HG03439 (cell line): ENCODE results near the gene CHIC2.

Experiments
- ATAC-seq: cut with Tn5 transposase; IDR thresholded peaks from one replicate; pipeline ENCODE4 v1.9.1; 2021; ENCODE audit warnings: mild to moderate bottlenecking, moderate library complexity; ENCODE audit not compliant: unreplicated experiment

CHIC2 gene

DNA sequence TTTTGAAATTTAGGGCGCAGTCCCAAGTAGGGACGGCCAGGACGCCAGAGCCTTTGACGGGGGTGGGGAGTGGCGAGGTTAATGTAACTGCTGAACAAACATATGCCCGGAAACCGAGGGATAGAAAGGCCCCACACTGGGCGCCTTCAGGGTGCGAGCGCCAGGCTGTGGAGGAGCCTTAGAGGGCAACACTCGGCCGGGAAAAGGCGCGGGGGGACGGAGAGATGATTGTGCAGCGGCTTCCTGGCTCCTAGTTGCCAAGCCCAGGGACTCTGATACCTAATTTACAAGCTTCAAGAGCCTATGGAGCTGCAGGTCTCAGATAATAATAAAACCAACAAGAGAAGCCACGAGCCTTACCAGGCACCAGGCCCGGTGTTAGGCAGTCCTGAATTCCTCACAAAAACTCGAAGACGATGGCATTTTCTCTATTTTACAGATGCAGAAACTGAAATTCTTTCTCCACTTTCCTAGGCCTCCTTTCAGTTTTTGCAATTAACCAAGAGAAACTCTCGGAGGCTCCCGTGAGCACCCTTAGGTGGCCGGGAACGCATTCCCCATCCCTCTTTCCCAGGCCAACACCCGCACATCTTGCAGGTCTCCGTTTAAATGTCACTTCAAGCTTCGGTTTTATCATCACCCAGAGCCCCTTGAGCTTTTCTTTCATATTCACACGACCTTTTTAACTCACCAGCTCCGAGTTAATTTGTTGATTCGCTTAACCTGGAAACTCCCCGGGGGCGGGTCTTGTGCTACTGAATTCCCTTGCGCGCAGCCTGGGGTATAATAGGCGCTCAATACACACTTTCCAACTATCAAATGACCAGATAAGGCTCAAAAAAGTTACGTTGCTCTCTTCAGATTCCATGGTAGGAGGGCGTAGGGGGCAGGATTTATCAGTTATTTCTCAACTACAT, 29.2 kb upstream of the CHIC2 start:
- ATAC-seq = no peak

DNA sequence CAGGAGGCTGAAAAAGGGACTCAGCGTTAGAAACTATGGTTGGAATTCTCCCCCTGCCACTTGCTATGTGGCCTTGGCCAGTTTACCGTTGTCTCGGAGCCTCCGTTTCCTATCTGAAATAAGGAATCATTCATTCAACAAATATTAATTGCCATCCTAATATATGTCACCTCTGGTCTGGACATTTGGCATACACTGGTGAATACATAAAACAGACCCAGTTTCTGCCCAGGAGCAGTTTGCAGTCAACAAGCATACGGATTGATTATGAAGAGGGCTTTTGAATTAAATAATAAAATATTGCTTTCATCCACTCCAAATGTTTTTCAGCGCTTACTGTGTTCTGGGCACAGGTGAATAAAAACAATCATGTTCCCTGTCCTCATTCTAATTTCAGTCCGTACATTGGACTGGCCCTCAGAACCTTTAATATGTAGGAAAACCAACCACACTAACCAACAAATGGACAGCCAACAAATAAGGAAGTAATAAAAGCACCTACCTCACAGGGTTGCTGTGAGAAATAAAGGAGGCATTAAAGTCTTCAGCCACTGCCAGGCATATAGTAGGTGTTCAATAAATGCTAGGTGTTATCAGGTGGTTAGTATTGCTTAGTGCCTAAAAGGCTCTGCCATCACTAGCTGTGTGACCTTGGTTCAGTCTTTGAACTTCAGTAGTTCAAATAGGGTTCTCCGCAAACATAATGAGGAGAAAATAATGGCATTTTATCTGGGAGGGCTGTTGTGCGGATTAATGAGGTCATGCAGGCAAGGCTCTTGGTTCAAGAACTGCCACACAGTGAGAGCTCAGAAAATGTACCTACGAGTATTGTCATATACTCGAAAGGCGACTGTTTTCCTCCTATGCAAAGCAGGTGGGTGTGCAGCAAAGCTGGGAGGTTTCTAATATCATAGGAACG, 28.3 kb upstream of the CHIC2 start:
- no peak for ATAC-seq

DNA sequence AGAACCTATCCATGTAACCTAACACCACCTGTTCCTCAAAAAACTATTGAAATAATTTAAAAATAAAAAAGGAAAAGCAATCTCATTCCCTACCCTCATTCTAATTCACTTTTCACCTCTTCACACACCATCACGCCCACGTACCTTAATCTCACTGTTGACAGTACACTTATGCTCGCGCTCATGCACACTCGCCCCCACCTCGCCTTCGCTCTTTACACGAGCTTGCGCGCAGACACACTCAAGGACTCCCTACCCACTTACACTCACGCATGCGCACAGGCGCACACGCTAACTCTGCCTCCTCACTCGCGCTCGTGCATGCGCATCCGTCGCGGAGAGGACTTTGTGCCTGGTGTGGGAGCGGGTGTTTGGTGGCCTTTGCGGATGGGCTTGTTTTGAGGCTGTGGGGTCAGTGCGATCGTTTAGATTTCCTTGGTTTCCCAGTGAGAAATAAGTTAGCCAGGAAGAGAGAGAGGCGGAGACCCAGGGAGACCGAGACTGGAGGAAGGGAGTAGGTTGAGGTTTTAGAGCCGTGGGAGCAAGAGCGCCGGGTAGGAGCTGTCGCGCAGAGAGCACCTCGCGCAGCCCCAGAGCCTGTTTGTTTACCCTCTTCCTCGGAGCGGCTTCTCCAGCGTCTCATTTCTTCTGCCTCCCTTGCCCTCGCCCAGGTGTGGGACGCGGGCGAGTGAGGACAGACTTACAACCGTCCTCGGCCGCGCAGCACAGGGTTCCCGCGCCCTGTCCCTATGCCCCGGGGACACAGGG, 27.4 kb upstream of the CHIC2 start:
- ATAC-seq = peak; percentile 87

DNA sequence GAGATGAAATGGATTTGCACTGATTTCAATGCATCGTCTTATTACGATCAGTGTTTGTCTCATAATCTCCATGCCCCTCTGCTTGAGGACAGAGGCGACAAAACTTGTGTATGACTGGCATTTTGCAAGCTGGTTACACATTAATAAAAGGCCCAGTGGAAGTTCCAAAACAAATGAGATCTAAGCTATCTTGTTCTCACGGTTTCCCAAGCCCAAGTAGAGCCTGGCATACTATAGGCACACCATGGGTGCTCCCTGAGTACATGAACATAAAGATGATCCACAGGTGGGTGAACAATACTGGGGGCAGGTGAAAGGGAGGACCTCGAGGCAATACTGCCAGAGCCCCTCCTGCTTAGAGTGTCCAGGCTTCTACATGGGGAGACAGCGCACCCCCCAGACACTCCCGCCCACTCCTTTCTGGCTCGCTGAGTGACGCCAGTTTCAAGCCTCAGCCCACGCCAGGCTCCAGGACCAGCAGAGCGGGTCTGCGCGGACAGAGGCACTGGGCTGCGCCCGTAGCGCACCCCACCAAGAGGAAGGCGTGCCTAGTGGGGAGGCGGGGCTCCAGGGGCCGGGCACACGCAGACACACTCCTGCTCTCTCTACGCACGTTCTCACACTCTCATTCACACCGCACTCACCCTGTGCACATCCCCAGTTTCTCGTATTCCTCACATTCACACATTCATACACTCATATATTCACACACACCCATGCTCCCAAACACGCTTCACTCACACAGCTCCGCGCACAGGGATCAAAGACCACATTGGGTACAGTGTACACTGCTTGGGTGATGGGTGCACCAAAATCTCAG, 26.6 kb upstream of the CHIC2 start:
- ATAC-seq = peak; percentile 52

DNA sequence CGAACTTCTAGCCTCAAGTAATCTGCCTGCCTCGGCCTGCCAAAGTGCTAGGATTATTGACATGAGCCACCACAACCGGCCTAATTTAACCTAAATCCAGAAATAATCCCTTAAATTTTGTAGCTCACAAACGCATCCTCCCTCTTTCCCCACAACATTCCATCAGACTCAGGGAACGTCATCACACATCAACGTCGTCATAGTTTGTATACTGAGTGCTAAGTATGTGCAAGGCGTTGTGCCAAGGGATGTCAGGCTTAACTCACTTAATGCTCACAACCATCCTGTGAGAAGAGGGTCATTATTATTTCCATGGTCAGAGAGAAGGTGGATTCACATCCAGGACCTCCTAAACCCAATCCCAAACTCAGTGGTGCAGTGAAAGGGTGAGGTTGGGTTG, 26.0 kb upstream of the CHIC2 start:
- no peak for ATAC-seq

DNA sequence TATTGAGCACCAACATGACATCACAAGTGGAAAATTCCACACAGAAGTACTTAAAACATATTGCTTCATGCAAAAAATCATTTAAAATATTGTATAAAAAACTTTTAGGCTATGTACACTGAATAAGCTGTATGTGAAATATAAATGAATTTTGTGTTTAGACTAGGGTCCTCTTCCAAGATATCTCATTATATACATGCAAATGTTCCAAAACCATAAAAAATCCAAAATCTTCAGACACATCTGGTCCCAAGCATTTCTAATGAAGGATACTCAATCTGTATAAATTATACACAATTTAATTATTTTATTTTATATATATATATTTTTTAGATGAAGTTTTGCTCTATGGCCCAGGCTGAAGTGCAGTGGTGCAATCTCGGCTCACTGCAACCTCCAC, 25.5 kb upstream of the CHIC2 start:
- ATAC-seq = no peak

DNA sequence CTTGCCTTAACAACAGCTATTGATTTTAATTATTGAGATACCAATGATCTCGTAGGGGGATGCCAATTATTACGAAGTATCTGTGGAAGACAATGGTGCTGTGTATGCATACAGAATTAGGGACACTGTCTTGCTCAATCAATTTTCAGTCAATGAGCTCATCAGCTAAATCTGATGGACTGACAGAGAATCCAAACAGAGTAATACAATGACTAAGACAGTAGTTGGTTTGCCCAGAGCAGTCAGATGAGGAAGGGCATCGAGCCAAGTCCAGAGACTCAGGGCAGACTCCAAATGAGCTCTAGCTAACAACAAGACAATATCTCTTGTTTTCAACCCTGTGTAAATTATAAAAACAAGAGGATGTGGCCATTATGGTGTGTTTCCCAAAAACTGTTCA, 20.9 kb upstream of the CHIC2 start:
- no peak for ATAC-seq

DNA sequence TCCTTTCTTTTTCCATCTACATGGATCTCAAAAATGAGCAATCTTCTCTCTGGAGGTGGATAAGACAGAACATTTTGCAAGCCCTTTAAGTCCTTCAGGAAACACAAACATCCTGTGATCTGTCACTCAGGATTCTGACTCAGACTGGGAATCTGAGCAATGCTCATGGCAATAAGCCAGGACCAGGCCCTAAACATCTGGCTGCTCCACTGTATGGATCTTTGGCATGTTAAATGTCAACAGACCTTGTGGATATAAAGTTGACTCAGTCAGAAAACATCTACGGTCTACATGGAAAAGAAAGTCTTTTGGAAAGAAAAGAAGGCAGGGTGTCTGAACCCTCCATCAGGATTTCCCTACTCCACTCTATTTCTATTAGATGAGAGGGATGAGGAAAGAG, 17.8 kb upstream of the CHIC2 start:
- no peak for ATAC-seq

DNA sequence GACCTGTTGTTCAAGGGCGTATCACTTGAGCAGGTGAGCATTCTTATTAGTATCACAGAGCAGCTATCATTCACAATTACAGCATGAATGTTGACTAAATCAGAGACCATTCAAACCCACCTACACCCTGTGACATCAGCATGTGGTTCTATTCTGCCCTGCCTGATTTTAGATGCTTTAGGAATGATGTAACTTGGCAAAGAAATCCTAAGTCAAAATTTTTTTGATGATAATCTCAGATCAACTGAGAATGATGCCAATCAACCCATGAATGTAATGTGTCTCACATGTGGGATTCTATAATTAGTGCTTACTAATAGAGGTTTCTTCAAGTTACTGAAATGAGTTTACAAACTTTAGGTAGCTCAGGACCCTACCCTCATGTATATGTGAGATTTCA, 13.4 kb upstream of the CHIC2 start:
- ATAC-seq = no peak

DNA sequence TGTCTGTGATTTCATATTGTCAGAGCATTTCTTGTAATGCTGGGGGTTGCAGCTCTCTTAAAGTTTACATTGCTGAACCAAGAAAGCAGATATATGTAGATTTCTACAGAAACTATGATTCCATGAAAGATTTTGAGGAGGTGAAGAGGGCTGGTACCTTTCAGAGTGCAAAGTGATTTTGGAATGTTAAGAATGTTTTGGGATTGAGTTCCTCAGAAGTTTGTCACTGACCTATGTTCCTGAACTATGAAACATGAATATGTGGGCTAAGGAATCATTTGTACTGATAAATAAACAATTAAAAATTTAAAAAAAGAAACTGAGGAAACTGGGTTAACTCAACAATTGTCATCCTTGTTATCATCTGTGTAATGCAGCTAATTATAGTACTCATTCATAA, 12.3 kb upstream of the CHIC2 start:
- no peak for ATAC-seq

DNA sequence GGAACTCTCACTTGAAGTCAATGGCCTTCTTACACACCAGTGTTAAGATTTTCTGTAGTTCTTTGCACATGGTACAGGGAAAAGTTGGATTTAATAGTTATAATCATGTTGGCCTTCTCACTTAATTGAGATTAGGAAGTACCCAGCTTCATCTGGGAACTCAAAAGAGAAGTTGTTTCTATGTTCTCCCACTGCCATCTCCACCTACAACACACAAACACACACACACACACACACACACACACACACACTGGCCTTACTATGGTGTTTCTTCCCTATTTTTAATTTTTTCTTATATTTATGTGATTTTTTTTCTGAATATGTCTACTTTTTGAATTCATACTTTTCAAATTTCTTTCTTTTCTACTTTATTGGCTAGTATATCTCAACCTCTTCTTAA, 10.0 kb upstream of the CHIC2 start:
- ATAC-seq = no peak

DNA sequence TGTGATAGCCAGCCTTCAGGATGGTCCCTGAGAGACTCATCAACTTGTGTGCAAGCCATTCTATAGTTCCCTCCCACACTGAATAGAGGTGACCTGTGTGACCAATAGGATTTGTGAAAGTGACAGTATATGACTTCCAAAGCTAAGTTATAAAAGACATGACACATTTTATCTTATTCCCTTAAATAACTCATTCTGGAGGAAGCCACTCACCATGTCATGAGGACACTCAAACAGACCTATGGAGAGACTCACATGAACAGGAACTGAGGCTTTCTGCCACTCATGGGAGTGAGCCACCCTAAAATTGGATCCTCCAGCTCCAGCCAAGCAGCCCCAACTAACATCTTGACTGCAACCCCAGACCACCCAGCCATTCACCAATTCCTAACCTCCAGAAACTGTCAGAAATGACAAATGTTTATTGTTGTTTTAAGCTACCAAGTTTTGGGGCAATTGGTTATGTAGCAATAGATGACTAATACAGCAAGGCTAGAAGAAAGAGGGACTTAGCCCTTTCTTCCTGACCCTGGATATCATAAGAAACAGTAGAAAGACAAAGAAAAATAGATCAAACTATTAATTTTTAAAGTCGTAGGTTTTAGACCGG, 9.0 kb upstream of the CHIC2 start:
- no peak for ATAC-seq

DNA sequence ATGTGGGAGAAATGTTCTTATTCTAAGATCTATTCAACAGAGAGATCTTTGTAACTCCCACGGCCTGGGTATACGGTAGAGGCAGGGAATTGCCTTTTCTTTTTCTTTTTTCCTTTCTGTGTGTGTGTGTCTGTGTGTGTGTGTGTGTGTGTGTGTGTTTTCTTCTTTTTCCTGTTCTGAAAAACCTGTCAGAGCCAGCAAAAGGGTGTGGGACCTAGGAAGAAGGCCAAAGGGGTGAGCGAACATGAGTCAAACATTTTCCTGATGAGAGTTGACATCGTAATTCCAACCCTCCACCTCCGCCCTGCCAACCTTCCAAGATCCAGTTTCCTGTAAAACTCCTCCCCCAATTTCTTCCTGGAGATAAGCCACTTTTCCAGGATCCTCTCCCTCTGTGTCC, 2.8 kb upstream of the CHIC2 start:
- ATAC-seq = no peak

DNA sequence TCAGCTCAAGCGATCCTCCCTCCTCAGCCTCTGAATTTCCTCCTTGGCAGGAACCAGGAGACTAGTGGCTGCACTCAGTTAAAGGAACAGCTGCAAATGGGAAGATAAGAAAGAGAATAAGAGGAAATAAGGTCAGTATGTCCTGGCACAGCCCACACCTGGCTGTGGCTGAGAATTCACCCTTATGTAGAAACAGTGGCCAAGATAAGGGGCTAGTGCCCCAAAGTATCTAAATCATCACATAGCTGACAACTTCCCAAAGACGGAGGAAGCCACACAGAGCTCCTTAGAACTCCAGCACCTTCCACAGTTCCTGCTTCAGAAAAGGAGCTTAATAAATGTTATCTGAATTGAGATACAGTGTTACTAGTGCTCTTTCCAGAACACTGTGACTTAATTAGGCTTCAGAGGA, 2.3 kb upstream of the CHIC2 start:
- ATAC-seq = no peak

DNA sequence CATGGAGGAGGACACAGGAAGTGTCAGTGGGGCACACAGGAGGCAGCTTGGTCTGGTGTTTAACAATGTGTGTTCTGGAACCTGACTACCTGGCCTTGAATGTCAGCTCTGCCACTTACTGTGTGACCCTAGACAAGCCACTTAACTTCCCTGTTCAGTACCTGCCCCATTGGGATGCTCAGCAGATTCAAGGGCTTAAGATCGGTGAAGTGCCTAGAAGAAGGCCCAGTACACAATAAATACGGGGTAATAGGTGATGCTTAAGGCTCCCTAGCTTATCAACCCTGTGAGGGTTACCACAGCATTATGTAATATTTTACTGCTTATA, 1.6 kb upstream of the CHIC2 start:
- ATAC-seq = no peak

DNA sequence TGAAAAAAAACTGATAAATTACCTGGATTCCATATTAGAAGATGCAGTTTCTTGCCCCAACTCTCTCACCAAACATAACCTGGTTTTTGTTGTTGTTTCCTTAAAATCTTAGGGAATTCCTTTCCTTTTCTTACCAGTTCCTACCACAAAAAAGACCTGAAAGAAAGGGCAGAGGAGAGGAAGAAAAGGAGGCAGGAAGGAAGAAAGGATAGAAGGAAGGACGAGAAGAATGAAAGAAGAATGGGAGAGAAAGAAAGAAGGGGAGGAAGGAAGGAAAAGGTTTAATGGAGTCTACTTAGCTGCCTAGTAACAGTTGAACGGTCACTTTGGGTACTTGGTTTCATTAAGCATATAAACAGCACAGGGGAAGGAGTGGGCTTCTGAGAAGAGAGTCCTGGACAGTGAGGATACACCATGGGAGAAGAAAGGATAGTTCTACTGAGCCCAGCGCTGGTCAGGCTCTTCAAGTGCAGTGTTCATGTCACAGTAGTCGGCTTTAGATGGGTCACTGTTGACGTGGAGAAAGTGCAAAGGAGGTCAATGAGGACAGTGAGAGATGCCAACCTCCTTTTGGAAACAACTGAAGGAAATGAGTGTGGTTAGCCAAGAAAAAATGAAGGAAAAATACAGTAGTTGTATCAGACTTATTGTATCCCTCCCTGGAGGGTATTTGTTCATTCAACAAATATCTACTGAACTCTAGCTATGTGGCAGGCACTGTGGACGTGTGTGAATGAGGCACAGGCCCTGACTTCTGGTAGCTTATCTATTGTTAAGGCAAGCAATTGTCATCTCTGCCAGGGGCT, 1.1 kb upstream of the CHIC2 start:
- no peak for ATAC-seq

DNA sequence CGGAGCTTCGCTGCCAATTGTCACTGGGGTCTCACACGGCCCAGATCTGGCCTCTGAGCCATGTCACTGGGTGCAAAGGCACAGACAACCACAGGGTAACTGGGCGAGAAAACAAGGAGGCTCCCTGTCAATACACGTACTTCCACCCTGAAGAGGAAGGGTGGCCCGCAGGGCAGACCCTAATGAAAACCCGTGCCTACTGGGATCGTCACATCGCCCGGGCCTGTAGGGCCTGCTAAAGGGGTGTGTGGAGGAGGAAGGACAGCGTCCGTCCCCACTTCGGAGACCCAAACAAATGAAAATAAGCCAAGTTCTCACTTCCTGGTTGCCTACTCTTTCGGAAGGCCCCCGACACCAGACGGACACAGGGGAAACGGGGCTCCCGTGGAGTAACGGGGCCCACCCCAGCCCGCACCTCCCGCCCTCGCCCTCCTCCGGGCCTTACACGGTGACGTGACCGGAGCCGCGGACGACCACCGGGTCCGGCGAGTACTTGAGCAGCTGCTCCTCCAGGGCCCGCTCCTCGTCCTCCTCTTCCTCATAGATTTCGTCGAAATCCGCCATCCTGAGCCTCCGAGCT, 578 bp downstream of the CHIC2 start:
- ATAC-seq = peak; percentile 29

DNA sequence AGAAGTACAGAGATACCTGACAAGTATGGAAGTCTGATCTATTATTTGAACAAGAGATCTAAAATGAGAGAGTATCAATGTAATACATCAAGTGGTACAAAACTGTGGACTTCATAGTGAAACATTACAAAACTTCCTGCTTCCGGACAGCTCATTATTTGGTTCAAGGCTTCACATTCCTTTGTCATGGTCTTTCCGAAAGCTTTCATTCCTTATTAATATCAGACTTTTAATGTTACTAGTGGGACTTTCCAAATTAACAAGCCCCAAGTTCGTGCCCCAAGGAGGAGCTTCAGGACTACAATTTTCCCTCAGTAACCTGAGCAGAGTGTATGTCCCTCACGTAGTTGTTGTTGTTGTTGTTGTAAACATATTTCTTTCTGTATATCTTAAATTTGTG, 1.2 kb downstream of the CHIC2 start:
- no peak for ATAC-seq

DNA sequence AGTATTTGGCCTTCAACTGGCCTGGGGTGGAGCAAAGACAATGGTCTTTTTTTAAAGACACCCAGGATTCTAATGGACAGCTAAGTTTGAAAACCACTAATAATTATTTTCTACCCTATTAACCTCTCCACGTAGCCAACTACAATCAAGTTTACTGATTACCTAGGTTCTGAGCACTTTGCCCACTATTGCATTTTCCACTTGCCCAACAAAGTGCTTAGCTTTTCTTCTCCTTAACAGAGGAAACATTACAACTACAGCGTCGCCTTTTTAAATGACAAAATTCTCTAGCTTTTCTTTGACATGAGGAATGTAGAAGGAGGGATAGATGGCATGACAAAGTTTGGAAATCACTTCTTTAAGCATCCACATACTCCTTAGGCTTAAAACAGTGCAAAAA, 2.0 kb downstream of the CHIC2 start:
- ATAC-seq = no peak
